Astrocyte (in vitro differentiated cells and primary cell): ENCODE measurements around the gene CAMK2D.

ENCODE experiments used
- EZH2 ChIP-seq: IDR thresholded peaks from 2 replicates; pipeline ENCODE4 v1.6.1; 2012; ENCODE audit warnings: mild to moderate bottlenecking, low read length, inconsistent platforms; ENCODE audit not compliant: insufficient read depth
- TF ChIP-seq, protein P1 (sequence below): IDR thresholded peaks from 2 replicates; pipeline ENCODE4 v1.5.1; 2011; ENCODE audit warnings: low read depth, mild to moderate bottlenecking, inconsistent platforms, low read length, moderate library complexity; ENCODE audit not compliant: insufficient read depth

- TF ChIP-seq, protein P1, sequence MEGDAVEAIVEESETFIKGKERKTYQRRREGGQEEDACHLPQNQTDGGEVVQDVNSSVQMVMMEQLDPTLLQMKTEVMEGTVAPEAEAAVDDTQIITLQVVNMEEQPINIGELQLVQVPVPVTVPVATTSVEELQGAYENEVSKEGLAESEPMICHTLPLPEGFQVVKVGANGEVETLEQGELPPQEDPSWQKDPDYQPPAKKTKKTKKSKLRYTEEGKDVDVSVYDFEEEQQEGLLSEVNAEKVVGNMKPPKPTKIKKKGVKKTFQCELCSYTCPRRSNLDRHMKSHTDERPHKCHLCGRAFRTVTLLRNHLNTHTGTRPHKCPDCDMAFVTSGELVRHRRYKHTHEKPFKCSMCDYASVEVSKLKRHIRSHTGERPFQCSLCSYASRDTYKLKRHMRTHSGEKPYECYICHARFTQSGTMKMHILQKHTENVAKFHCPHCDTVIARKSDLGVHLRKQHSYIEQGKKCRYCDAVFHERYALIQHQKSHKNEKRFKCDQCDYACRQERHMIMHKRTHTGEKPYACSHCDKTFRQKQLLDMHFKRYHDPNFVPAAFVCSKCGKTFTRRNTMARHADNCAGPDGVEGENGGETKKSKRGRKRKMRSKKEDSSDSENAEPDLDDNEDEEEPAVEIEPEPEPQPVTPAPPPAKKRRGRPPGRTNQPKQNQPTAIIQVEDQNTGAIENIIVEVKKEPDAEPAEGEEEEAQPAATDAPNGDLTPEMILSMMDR: no peak
- TF ChIP-seq EZH2: no peak
Measured at GRCh38 chr4:113646442-113646822, 115.1 kb downstream of the CAMK2D start.
